GM23338 (cell line): ENCODE data around the gene C1orf141. TPM values are rescaled to one million over a fixed set of nuclear protein-coding genes. Genes with fewer than 3 reads are reported as not detected.

ENCODE experiments used
- ATAC-seq: fragments of 200-7000 bp; cut with Tn5 transposase; 3 replicates; pipeline ENCODE4 v1.9.1; 2020
- DNase-seq: peaks from one replicate; pipeline ENCODE4 v3.0.0-alpha.2; 2015; ENCODE audit warnings: low spot score
- H2AFZ ChIP-seq: fragments of 200-600 bp; sonication (generic); 2 replicates; pipeline ENCODE4 v1.8.0; 2016; ENCODE audit warnings: antibody characterized with exemption, mild to moderate bottlenecking, moderate library complexity
- H3F3A ChIP-seq: fragments of 200-600 bp; sonication (generic); replicated peaks from 2 replicates; pipeline ENCODE4 v1.8.0; 2017; ENCODE audit warnings: antibody characterized with exemption, mixed run types, low read depth
- H3K27ac ChIP-seq: fragments of 200-600 bp; sonication (generic); 2 replicates; pipeline ENCODE4 v1.6.1; 2016; ENCODE audit warnings: low read depth
- H3K27me3 ChIP-seq: fragments of 200-600 bp; sonication (generic); 2 replicates; pipeline ENCODE4 v1.8.0; 2016; ENCODE audit warnings: mild to moderate bottlenecking, mixed run types, moderate library complexity; ENCODE audit not compliant: insufficient read depth
- H3K36me3 ChIP-seq: fragments of 200-600 bp; sonication (generic); 2 replicates; pipeline ENCODE4 v1.8.0; 2016; ENCODE audit warnings: mild to moderate bottlenecking; ENCODE audit not compliant: insufficient read depth
- H3K4me1 ChIP-seq: fragments of 200-600 bp; sonication (generic); 2 replicates; pipeline ENCODE4 v1.8.0; 2016; ENCODE audit warnings: mild to moderate bottlenecking, moderate library complexity; ENCODE audit not compliant: insufficient read depth
- H3K4me2 ChIP-seq: fragments of 200-600 bp; sonication (generic); 2 replicates; pipeline ENCODE4 v1.7.1; 2017; ENCODE audit warnings: mixed run types
- H3K4me3 ChIP-seq: fragments of 200-600 bp; sonication (generic); 2 replicates; pipeline ENCODE4 v1.6.1; 2016; ENCODE audit warnings: mixed run types
- H3K79me2 ChIP-seq: fragments of 200-600 bp; sonication (generic); replicated peaks from 2 replicates; pipeline ENCODE4 v1.8.0; 2017; ENCODE audit warnings: mild to moderate bottlenecking; ENCODE audit not compliant: insufficient read depth
- H3K9me2 ChIP-seq: fragments of 200-600 bp; sonication (generic); 2 replicates; pipeline ENCODE4 v1.8.0; 2017; ENCODE audit not compliant: insufficient read depth
- H4K20me1 ChIP-seq: fragments of 200-600 bp; sonication (generic); replicated peaks from 2 replicates; pipeline ENCODE4 v1.8.0; 2017; ENCODE audit warnings: mild to moderate bottlenecking; ENCODE audit not compliant: insufficient read depth
- H3K27ac Mint-ChIP-seq: 2 replicates; pipeline ENCODE4 v1.8.0; 2020; ENCODE audit warnings: inconsistent platforms, mild to moderate bottlenecking, moderate library complexity, mixed read lengths
- H3K27me3 Mint-ChIP-seq: 3 replicates; pipeline ENCODE4 v1.8.0; 2022; ENCODE audit warnings: low read depth, mild to moderate bottlenecking, moderate library complexity, mixed read lengths, inconsistent platforms; ENCODE audit not compliant: insufficient read depth, poor library complexity
- H3K36me3 Mint-ChIP-seq: 3 replicates; pipeline ENCODE4 v1.8.0; 2021; ENCODE audit warnings: low read depth, mild to moderate bottlenecking, inconsistent platforms, moderate library complexity, mixed read lengths
- H3K4me1 Mint-ChIP-seq: 3 replicates; pipeline ENCODE4 v1.8.0; 2020; ENCODE audit warnings: mild to moderate bottlenecking, inconsistent platforms, mixed read lengths
- H3K4me3 Mint-ChIP-seq: 3 replicates; pipeline ENCODE4 v1.8.0; 2021; ENCODE audit warnings: moderate library complexity, mild to moderate bottlenecking, inconsistent platforms, mixed read lengths
- H3K9me3 Mint-ChIP-seq: 3 replicates; pipeline ENCODE4 v1.8.0; 2020; ENCODE audit warnings: moderate library complexity, mild to moderate bottlenecking, inconsistent platforms, mixed read lengths
- CREB1 ChIP-seq: fragments of 250-450 bp; sonication (Bioruptor Pico); IDR thresholded peaks from 2 replicates; pipeline ENCODE4 v1.5.0; 2020; ENCODE audit warnings: low read depth, mild to moderate bottlenecking, moderate library complexity
- CTCF ChIP-seq, 2 experiments: fragments of 200-600 bp in 1 of 2; sonication (generic) in 1 of 2; conservative IDR thresholded peaks; 2 replicates each; pipeline versions ENCODE4 v1.5.1 to v1.6.1; 2016 to 2017; ENCODE audit warnings: antibody characterized with exemption in 2 of 2, low read depth in 2 of 2, mild to moderate bottlenecking in 2 of 2, moderate library complexity in 1 of 2
- EZH2 ChIP-seq: fragments of 200-600 bp; sonication (generic); IDR thresholded peaks from one replicate; pipeline ENCODE4 v1.8.0; 2017; ENCODE audit warnings: antibody characterized with exemption, mild to moderate bottlenecking, low read depth; ENCODE audit not compliant: unreplicated experiment
- JUNB ChIP-seq: IDR thresholded peaks from one replicate; pipeline ENCODE4 v1.6.1; 2016; ENCODE audit warnings: antibody characterized with exemption; ENCODE audit not compliant: unreplicated experiment
- POLR2AphosphoS5 ChIP-seq: IDR thresholded peaks from 2 replicates; pipeline ENCODE4 v1.6.1; 2016; ENCODE audit warnings: antibody characterized with exemption, low read depth
- REST ChIP-seq: IDR thresholded peaks from one replicate; pipeline ENCODE4 v1.6.1; 2018; ENCODE audit warnings: antibody characterized with exemption; ENCODE audit not compliant: unreplicated experiment
- STAT1 ChIP-seq: IDR thresholded peaks from one replicate; pipeline ENCODE4 v1.6.1; 2016; ENCODE audit warnings: antibody characterized with exemption; ENCODE audit not compliant: unreplicated experiment
- ZNF114 ChIP-seq: fragments of 250-450 bp; sonication (Bioruptor Pico); IDR thresholded peaks from 2 replicates; pipeline ENCODE4 v1.5.0; 2020; ENCODE audit warnings: mild to moderate bottlenecking, moderate library complexity
- ZNF462 ChIP-seq: fragments of 250-450 bp; sonication (Bioruptor Pico); IDR thresholded peaks from 2 replicates; pipeline ENCODE4 v1.5.0; 2020; ENCODE audit warnings: mild to moderate bottlenecking, moderate library complexity
- polyA plus RNA-seq: library from polyadenylated mRNA; unstranded; fragments of >200 nt; fragmentation: Nextera tagmentation; extraction: Ambion mirVana; gene quantifications from 2 replicates; pipeline ENCODE4 v1.2.1, GENCODE V29; 2016
- total RNA-seq: library from RNA; depleted of rRNA; stranded (reverse); fragments of >200 nt; shearing (Covaris generic); gene quantifications from 2 replicates; pipeline ENCODE4 v1.2.3, GENCODE V29; 2014

The C1orf141 gene
- total and polyA plus RNA-seq, 2 experiments from 2014 or later: not detected

- no peak for TF ChIP-seq REST
- no peak for TF ChIP-seq JUNB
These were observed 49.4 kb downstream of the C1orf141 start (continued) for GRCh38 chr1:67085326-67085725.

- peaks cover 8% of the 10 kb centered on the region; the same call in 1 of the 3 replicates for H3K9me3 Mint-ChIP-seq
- H3K4me3 Mint-ChIP-seq: no peak overlapping the region
- H3K4me1 Mint-ChIP-seq: no peaks in the 10 kb centered on the region
- Histone ChIP-seq H3F3A (no peaks in the 10 kb centered on the region), H3K79me2 (no peaks in the 10 kb centered on the region), H3K9me2 (no peaks in the 10 kb centered on the region), H3K36me3 (no peaks in the 10 kb centered on the region), H3K4me2 (no peak overlapping the region), H3K27me3 (no peaks in the 10 kb centered on the region), H4K20me1 (no peaks in the 10 kb centered on the region), H2AFZ (no peak overlapping the region), H3K4me1 (no peaks in the 10 kb centered on the region; the same call in 1 of the 2 replicates), H3K27ac (no peak overlapping the region), H3K4me3 (no peak overlapping the region)
- peaks cover 5% of the 10 kb centered on the region; the same call in 2 of the 3 replicates for H3K36me3 Mint-ChIP-seq
- H3K27me3 Mint-ChIP-seq: no peaks in the 10 kb centered on the region
- H3K27ac Mint-ChIP-seq: no peak overlapping the region
- ATAC-seq: no peak
- DNase-seq: no peak
- TF ChIP-seq POLR2AphosphoS5: no peak
- TF ChIP-seq JUNB: no peak
- no peak for TF ChIP-seq CREB1
- TF ChIP-seq ZNF462 (CRISPR knock-in tag): no peak
- no peak for TF ChIP-seq STAT1
- TF ChIP-seq CTCF (conservative IDR thresholded peaks at IDR 0.05; ENCODE audit: low read depth in 2 of 2): no peak
- no peak for TF ChIP-seq EZH2
- no peak for TF ChIP-seq REST
- no peak for TF ChIP-seq ZNF114 (CRISPR knock-in tag)
These were observed 49.9 kb downstream of the C1orf141 start for GRCh38 chr1:67084765-67085318.
